SK-N-MC (cell line): ENCODE measurements around the gene ZNF433.

Source experiments
- EZH2 ChIP-seq: fragments of 200-600 bp; sonication (generic); IDR thresholded peaks from one replicate; pipeline ENCODE4 v1.6.1; 2017; ENCODE audit warnings: antibody characterized with exemption
- POLR2AphosphoS5 ChIP-seq: IDR thresholded peaks from 2 replicates; pipeline ENCODE4 v1.6.1; 2012; ENCODE audit warnings: mild to moderate bottlenecking, low read depth, low read length, borderline replicate concordance

- TF ChIP-seq POLR2AphosphoS5 (no peak), EZH2 (no peak)
Measured at GRCh38 chr19:12047868-12048267, 12.4 kb upstream of the ZNF433 start.
